ENCODE data around the gene SET. TPM values are rescaled to one million over a fixed set of nuclear protein-coding genes. Genes with fewer than 3 reads are reported as not detected.
A peak's percentile ranks its signal among the peaks of the same experiment; 100 is the strongest.
"Not testable (repeated sequence)": the region's sequence is repeated elsewhere in the genome, so short reads cannot be mapped to it uniquely, and the experiment has no call there.

SET gene
- total RNA-seq, 1 experiment from 2014 or later = 476 TPM

DNA sequence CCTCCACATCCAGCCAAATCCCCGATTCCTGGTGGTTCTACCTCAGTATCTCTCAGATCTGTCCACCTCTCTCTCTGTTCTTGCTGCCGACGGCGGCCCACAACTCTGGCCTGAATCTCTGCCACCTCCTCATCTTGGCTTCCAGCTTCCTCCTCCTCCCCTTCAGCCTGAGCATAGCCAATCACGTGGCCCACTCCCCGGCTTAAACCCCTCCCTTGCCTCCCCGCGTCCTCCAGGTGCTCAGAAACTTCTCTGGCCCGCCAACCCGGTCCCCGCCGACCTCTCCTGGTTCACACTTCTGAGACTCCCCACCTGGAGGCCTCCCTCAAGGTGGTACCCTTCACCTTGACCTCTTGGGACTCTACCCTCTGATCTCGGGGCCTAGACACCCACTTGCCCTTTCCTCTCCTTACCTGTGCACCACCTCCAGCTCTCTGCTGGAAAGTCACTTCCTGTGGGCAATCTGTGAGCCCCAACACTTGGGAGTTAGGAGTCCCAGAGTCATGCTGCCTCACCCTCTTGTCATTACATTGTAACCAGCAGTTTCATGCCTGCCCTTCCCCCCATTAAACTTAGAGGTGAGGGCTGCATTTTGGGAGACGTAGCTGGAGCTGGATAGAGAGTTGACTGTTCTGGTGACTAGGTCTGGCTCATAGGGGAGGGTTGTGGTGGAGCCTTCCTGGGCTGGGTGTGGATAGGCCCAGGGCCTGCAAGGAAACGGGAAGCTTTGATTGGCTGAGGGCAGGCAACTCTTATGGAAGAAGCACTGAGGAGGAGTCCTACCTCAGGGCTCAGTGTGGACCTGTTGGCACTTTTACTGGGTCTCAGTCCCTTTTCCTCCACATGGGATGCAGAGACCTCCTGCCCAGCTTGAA, 4.5 kb upstream of the SET start:
- DNase-seq (ENCODE audit: low read depth) = peak; percentile 82
- in situ Hi-C loops (cut with HindIII; ENCODE audit: low pct_unique_long_range_greater_than_20kb, low sequenced_read_pairs) = no loop called here

GRCh38 chr9:128685636-128686489, 3.2 kb upstream of the SET start:
- in situ Hi-C loops (cut with HindIII; ENCODE audit: low pct_unique_long_range_greater_than_20kb, low sequenced_read_pairs) = no loop called here

DNA sequence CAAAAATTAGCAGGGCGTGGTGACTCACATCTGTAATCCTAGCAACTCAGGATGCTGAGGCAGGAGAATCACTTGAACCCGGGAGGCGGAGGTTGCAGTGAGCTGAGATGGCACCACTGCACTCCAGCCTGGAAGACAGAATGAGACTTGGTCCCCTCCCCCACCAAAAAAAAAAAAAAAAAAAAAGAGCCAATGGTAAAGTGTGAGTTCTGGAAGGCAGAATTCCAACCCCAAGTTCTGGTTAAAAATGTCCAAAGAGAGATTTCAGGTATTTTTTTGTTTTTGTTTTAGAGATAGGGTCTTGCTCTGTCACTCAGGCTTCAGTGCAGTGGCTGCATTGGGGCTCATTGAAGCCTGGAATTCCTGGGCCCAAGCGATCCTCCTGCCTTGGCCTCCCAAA, 1.6 kb upstream of the SET start:
- in situ Hi-C loops (cut with HindIII; ENCODE audit: low pct_unique_long_range_greater_than_20kb, low sequenced_read_pairs) = no loop called here
- DNase-seq (ENCODE audit: low read depth) = no peak

More at GRCh38 chr9:128685636-128686489, 3.2 kb upstream of the SET start:
- no peak for DNase-seq (ENCODE audit: low read depth)

DNA sequence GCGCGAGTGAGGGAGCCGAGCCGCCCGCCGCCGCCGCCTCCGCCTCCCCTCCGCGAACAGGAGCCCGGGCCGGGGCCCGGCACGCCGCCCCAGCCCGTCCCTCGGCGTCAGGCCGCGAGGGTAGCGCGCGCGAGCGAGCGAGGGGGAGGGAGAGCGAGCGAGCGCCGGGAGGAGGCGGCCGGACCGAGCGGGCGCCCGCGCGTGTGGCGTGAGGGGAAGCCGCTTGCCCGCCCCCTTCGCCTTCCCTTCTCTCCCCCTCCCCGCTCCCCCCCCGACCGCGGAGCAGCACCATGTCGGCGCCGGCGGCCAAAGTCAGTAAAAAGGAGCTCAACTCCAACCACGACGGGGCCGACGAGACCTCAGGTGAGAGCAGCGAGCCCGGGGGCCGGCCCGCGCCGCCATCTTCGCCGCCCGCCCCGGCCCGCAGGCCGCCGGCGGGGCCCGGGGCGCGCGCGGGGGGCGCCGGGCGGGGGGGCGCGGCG, 312 bp downstream of the SET start:
- in situ Hi-C loops (cut with HindIII; ENCODE audit: low pct_unique_long_range_greater_than_20kb, low sequenced_read_pairs) = no loop called here
- no peak for DNase-seq (ENCODE audit: low read depth)

- in situ Hi-C loops (cut with HindIII; ENCODE audit: low pct_unique_long_range_greater_than_20kb, low sequenced_read_pairs) = no loop called here
- no peak for DNase-seq (ENCODE audit: low read depth)
Observed at GRCh38 chr9:128689820-128690683, 1.0 kb downstream of the SET start.

DNA sequence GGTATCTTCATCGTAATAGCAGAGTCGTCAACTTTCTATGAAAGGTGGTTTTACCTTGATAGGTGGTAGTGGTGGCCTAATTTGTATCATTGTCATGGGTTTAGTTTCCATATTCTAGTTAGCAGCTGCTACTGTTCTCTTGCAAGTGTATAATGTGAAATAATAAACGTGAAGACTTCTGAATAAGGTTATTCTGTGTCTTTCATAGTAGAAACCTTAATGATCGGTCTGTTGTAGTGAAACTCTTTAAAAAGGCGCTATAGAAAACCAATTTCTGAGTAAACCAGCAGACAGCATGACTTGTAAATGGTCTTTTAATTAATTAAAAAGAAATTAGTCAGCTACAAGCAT, 1.6 kb downstream of the SET start:
- no peak for DNase-seq (ENCODE audit: low read depth)
- in situ Hi-C loops (cut with HindIII; ENCODE audit: low pct_unique_long_range_greater_than_20kb, low sequenced_read_pairs) = no loop called here

DNA sequence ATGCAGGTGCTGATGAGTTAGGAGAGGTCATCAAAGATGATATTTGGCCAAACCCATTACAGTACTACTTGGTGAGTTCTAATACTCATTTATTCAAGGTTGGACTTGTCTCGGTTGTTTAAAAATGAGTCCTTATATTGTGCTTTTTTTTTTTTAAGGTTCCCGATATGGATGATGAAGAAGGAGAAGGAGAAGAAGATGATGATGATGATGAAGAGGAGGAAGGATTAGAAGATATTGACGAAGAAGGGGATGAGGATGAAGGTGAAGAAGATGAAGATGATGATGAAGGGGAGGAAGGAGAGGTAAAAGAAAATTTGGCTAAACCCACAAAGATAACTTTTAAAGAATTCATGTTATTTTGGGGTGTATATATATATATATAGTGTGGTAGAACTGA, 4.7 kb downstream of the SET start:
- in situ Hi-C loops (cut with HindIII; ENCODE audit: low pct_unique_long_range_greater_than_20kb, low sequenced_read_pairs); DNase-seq (ENCODE audit: low read depth): not testable (repeated sequence)

DNA sequence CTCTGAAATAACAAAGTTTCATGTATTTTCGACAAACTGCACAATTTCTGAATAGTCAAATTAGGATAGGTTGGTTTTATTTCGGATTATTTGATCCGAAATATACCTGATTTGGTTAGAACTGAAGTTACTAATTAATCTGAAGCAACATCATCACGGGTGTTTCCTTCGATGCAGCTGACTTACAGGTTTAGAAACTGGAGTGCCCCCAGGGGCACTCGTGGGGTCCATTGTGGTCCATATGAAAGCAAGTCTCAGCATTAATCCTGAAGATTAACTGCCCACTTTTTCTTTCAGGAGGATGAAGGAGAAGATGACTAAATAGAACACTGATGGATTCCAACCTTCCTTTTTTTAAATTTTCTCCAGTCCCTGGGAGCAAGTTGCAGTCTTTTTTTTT, 5.3 kb downstream of the SET start:
- no peak for DNase-seq (ENCODE audit: low read depth)
- in situ Hi-C loops (cut with HindIII; ENCODE audit: low pct_unique_long_range_greater_than_20kb, low sequenced_read_pairs) = no loop called here

- in situ Hi-C loops (cut with HindIII; ENCODE audit: low pct_unique_long_range_greater_than_20kb, low sequenced_read_pairs) = no loop called here
- no peak for DNase-seq (ENCODE audit: low read depth)
Observed at GRCh38 chr9:128696923-128697707, 8.1 kb downstream of the SET start.

DNA sequence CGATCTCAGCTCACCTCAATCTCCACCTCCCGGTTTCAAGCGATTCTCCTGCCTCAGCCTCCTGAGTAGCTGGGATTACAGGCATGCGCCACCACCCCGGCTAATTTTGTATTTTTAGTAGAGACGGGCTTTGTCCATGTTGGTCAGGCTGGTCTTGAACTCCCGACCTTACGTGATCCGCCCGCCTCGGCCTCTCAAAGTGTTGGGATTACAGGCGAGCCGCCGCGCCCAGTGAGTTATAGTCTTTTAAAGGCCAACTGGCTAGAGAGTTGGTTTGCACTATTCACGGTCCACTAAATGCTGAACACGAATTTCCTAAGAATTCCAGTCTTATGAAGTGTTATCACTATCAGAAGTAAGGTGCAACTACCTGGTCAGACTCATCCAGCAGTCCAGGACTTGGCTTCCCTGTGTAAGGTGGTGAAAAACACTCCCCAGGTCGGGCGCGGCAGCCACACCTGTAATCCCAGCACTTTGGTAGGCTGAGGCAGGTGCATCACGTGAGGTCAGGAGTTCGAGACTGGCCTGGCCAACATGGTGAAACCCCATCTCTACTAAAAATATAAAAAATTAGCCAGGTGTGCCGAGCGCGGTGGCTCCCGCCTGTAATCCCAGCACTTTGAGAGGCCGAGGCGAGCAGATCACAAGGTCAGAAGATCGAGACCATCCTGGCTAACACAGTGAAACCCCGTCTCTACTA, 10.2 kb downstream of the SET start:
- in situ Hi-C loops (cut with HindIII; ENCODE audit: low pct_unique_long_range_greater_than_20kb, low sequenced_read_pairs); DNase-seq (ENCODE audit: low read depth): not testable (repeated sequence)

GRCh38 chr9:128701227-128701854, 12.3 kb downstream of the SET start:
- DNase-seq (ENCODE audit: low read depth) = peak; percentile 47

DNA sequence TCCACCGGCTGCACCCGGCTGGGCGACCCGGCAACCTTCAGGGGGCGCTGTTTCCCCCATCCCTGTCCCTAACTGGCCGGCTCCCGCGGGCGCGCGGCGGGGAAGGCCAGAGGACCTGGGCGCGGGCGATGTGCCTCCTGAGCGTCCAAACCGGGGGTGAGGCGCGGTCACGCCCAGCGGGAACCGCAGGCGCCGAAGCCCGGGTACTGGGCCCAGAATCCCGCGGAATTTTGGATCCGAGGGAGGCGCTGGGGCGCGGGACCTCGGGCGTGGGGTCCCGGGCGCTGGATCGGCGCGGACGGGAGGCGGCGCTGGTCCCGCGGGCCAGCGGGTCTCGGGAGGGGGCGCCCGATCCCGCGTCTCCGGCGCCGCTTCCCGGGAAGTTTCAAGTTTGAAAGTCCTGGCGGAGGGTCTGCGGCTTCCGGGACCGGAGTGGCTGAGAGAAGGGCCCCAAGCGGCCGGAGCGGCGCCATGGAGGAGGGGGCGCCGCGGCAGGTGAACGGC, 13.5 kb downstream of the SET start, which contains the start of gene PKN3:
Gene PKN3 (plus strand): TSS at position 59 of the 504 bp plus-strand sequence. CDS start 413 bp downstream, at position 472.
- in situ Hi-C loops (cut with HindIII; ENCODE audit: low pct_unique_long_range_greater_than_20kb, low sequenced_read_pairs) = no loop called here
- peak; percentile 80 for DNase-seq (ENCODE audit: low read depth)

More at GRCh38 chr9:128701227-128701854, 12.3 kb downstream of the SET start:
- in situ Hi-C loops (cut with HindIII; ENCODE audit: low pct_unique_long_range_greater_than_20kb, low sequenced_read_pairs) = no loop called here

DNA sequence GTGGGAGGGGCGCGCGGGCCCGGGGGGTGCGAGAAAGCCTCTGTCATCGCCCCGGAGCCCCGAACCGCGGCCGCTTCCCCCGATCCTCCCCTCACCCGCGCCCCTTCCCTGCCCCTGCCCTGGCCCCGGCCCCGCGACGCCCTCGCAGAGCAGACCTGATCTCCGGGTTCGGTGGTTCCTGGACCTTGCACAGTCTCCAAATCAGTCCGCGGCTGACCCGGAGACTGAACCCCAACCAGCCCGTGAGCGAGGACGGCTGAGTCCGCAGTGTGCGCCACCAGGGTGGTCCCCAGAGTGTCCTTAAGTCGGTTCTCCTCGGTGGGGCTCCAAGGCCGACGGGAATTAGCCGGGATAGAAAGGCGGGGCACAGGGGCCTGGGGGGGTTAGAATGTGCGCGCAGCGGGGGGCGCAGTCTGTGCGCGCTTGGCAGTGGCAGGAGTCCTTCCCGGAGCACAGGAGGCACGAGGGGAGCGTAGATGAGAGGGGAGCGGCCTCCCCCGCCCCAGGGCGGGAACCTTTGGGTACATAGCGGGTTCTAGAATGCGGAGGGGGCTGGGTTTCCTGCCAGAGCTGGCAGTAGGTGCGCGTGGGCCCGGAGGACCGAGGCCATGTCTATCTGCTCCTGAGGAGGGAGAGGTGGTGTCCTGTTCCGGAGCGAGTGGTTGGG, 14.1 kb downstream of the SET start:
- in situ Hi-C loops (cut with HindIII; ENCODE audit: low pct_unique_long_range_greater_than_20kb, low sequenced_read_pairs) = no loop called here
- DNase-seq (ENCODE audit: low read depth) = no peak

- in situ Hi-C loops (cut with HindIII; ENCODE audit: low pct_unique_long_range_greater_than_20kb, low sequenced_read_pairs) = no loop called here
Observed at GRCh38 chr9:128703616-128704355, 14.8 kb downstream of the SET start.

DNA sequence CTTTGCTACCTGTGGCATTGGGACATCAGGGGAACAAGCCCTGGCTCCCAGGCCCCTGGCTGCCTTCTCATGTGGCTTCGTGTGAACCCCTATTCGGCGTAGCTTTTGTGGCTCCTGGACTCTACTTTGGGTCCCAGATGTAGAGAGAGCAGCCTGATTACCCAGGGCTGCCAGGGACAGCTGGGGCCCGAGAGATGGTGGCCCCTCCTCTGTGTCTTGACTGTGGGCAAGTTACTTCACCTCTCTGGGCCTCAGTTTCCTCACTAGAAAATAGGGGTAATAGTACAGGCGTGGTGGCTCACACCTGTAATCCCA, 15.3 kb downstream of the SET start:
- in situ Hi-C loops (cut with HindIII; ENCODE audit: low pct_unique_long_range_greater_than_20kb, low sequenced_read_pairs) = no loop called here
- DNase-seq (ENCODE audit: low read depth) = no peak

More at GRCh38 chr9:128703616-128704355, 14.8 kb downstream of the SET start:
- no peak for DNase-seq (ENCODE audit: low read depth)
